CD14-positive monocyte (primary cell): ENCODE results near the gene KRTAP23-1. TPM values are rescaled to one million over a fixed set of nuclear protein-coding genes. Genes with fewer than 3 reads are reported as not detected.

ENCODE experiments used
- DNase-seq, 3 donors: peaks; one replicate each; pipeline ENCODE4 v3.0.0-alpha.2; 2011 to 2022
- H2AFZ ChIP-seq: 2 replicates; pipeline ENCODE4 v1.6.0; 2012; ENCODE audit warnings: mild to moderate bottlenecking, low read depth, low read length, inconsistent platforms; ENCODE audit not compliant: insufficient read depth, poor library complexity, severe bottlenecking
- H3K27ac ChIP-seq, 2 donors: 1 replicate in 1 of 2; 2 replicates in 1 of 2; pipeline ENCODE4 v1.5.1; 2012 to 2013; ENCODE audit warnings: low read length in 2 of 2, control low read depth in 1 of 2, inconsistent platforms in 1 of 2, low read depth in 1 of 2, mild to moderate bottlenecking in 1 of 2
- H3K27me3 ChIP-seq, 2 donors: one replicate each; pipeline versions ENCODE4 v1.6.0 to v1.6.1; 2011 to 2013; ENCODE audit warnings: low read length in 2 of 2; ENCODE audit not compliant: control insufficient read depth in 2 of 2, insufficient read depth in 2 of 2
- H3K36me3 ChIP-seq, 2 donors: replicated peaks in 1 of 2; 1 replicate in 1 of 2; 2 replicates in 1 of 2; pipeline versions ENCODE4 v1.5.1 to v1.6.1; 2012 to 2013; ENCODE audit warnings: low read length in 2 of 2, control low read depth in 1 of 2, inconsistent platforms in 1 of 2, mild to moderate bottlenecking in 1 of 2; ENCODE audit not compliant: insufficient read depth in 2 of 2, control insufficient read depth in 1 of 2
- H3K4me1 ChIP-seq, 2 donors: 1 replicate in 1 of 2; 2 replicates in 1 of 2; pipeline versions ENCODE4 v1.5.1 to v1.6.1; 2012 to 2013; ENCODE audit warnings: low read length in 2 of 2, control low read depth in 1 of 2, inconsistent platforms in 1 of 2, mild to moderate bottlenecking in 1 of 2, moderate library complexity in 1 of 2; ENCODE audit not compliant: insufficient read depth in 2 of 2, control insufficient read depth in 1 of 2
- H3K4me2 ChIP-seq: replicated peaks from 2 replicates; pipeline ENCODE3; 2012; ENCODE audit warnings: low read length, moderate library complexity, mild to moderate bottlenecking; ENCODE audit not compliant: poor library complexity, severe bottlenecking; ENCODE audit errors: extremely low read depth
- H3K4me3 ChIP-seq, 3 experiments: fragments of 200-600 bp in 1 of 3; sonication (generic) in 1 of 3; replicated peaks in 1 of 3; 1 replicate in 2 of 3; 2 replicates in 1 of 3; pipeline ENCODE4 v1.5.1; 2011 to 2013; ENCODE audit warnings: low read length in 3 of 3, mild to moderate bottlenecking in 3 of 3, control low read depth in 2 of 3, low read depth in 2 of 3, inconsistent platforms in 1 of 3, moderate library complexity in 1 of 3
- H3K79me2 ChIP-seq: 2 replicates; pipeline ENCODE4 v1.6.0; 2012; ENCODE audit warnings: mild to moderate bottlenecking, control low read depth, inconsistent platforms, low read length, moderate library complexity; ENCODE audit not compliant: insufficient read depth
- H3K9ac ChIP-seq: 2 replicates; pipeline ENCODE4 v1.6.0; 2017; ENCODE audit warnings: low read length, mild to moderate bottlenecking; ENCODE audit not compliant: insufficient read depth, poor library complexity, severe bottlenecking
- H3K9me3 ChIP-seq, 2 donors: replicated peaks in 1 of 2; 1 replicate in 1 of 2; 2 replicates in 1 of 2; pipeline versions ENCODE4 v1.5.1 to v1.6.1; 2012 to 2013; ENCODE audit warnings: low read length in 2 of 2, control low read depth in 1 of 2; ENCODE audit not compliant: control insufficient read depth in 1 of 2, insufficient read depth in 1 of 2
- H4K20me1 ChIP-seq: 2 replicates; pipeline ENCODE4 v1.6.0; 2012; ENCODE audit warnings: mild to moderate bottlenecking, low read length, control low read depth, moderate library complexity; ENCODE audit not compliant: insufficient read depth
- H3K27ac Mint-ChIP-seq, 7 donors: one replicate each; pipeline ENCODE4 v1.8.0; 2020; ENCODE audit warnings: mild to moderate bottlenecking in 7 of 7, mixed read lengths in 7 of 7, moderate library complexity in 6 of 7, inconsistent platforms in 2 of 7
- H3K27me3 Mint-ChIP-seq, 3 donors: one replicate each; pipeline ENCODE4 v1.8.0; 2021 to 2022; ENCODE audit warnings: low read depth in 3 of 3, mild to moderate bottlenecking in 3 of 3, mixed read lengths in 3 of 3, moderate library complexity in 3 of 3, inconsistent platforms in 1 of 3
- H3K36me3 Mint-ChIP-seq, 2 donors: one replicate each; pipeline ENCODE4 v1.8.0; 2020; ENCODE audit warnings: mixed read lengths in 2 of 2, inconsistent platforms in 1 of 2, mild to moderate bottlenecking in 1 of 2
- H3K4me1 Mint-ChIP-seq: one replicate; pipeline ENCODE4 v1.8.0; 2020; ENCODE audit warnings: mild to moderate bottlenecking, mixed read lengths
- H3K4me3 Mint-ChIP-seq, 2 donors: one replicate each; pipeline ENCODE4 v1.8.0; 2020; ENCODE audit warnings: mild to moderate bottlenecking in 2 of 2, mixed read lengths in 2 of 2, moderate library complexity in 1 of 2
- H3K9me3 Mint-ChIP-seq, 7 donors: one replicate each; pipeline ENCODE4 v1.8.0; 2020 to 2022; ENCODE audit warnings: mixed read lengths in 7 of 7, mild to moderate bottlenecking in 6 of 7, moderate library complexity in 6 of 7, inconsistent platforms in 2 of 7
- CTCF ChIP-seq: fragments of 200-600 bp; IDR thresholded peaks from one replicate; pipeline ENCODE4 v1.8.0; 2022; ENCODE audit warnings: antibody characterized with exemption, mild to moderate bottlenecking
- WGBS: methylation state at CpG from one replicate; pipeline ENCODE4 v1.1.5; 2013; ENCODE audit warnings: missing lambda C conversion rate; ENCODE audit not compliant: insufficient coverage; 5-methylcytosine and 5-hydroxymethylcytosine counted together
- intact Hi-C, 2 donors: fragments of 100-400 bp; cut with micrococcal nuclease; formaldehyde crosslinking; loops; one replicate each; pipeline versions ENCODE4 v1.15.0 to v1.15.1; 2023
- polyA plus RNA-seq, 3 donors: library from polyadenylated mRNA; depleted of rRNA in 1 of 3; unstranded in 2 of 3; stranded (reverse) in 1 of 3; fragments of 300-500 nt in 2 of 3; fragments of >200 nt in 1 of 3; fragmentation: Illumina TruSeq in 2 of 3; gene quantifications; 1 replicate in 2 of 3; 2 replicates in 1 of 3; pipeline ENCODE4 v1.2.3, GENCODE V29; 2012 to 2021

KRTAP23-1 gene
- polyA plus RNA-seq, 3 donors, result not detected

DNA sequence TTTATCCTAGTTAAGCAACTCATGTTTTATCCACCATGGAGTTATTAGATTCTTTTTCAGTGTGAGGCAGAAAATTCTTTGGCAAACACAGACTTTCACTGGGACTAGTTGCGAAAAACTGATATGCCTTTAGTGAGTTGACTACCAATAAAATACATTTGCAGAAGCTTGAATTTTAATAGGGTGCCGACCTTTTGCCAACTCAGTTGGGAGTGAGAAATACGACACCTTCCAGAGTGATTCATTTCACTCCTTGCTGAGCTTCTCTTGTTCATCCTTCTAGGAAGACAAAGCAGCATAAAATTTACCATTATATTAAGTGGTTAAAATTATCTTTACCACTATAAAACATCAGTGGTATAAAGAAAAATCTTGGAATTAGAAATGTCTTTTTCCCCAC, 1.2 kb upstream of the KRTAP23-1 start:
- H3K27me3 ChIP-seq, result no peaks in the 10 kb centered on the region
- intact Hi-C loops, result loop anchor here in 1 of 2 donors (10.0 kb wide), 1 partner anchor 735 kb away; no protein-coding TSS in a partner anchor
- no peaks in the 10 kb centered on the region for H3K36me3 ChIP-seq
- Mint-ChIP-seq H3K4me3 (no peak overlapping the region), H3K36me3 (no peaks in the 10 kb centered on the region), H3K27ac (no peak overlapping the region), H3K27me3 (peaks cover 0 to 3% (median 3%) of the 10 kb centered on the region in 3 donors), H3K9me3 (peaks cover 2 to 14% (median 9%) of the 10 kb centered on the region in 7 donors), H3K4me1 (no peaks in the 10 kb centered on the region)
- H3K4me1 ChIP-seq, result no peaks in the 10 kb centered on the region
- H3K4me2 ChIP-seq, result no peak overlapping the region
- no CpG with 5 or more reads among the region's 3 CpGs for WGBS
- DNase-seq, result no peak
- H3K9ac ChIP-seq, result no peak overlapping the region
- H3K27ac ChIP-seq, result no peak overlapping the region
- H3K9me3 ChIP-seq, result no peaks in the 10 kb centered on the region
- TF ChIP-seq CTCF, result no peak
- H3K4me3 ChIP-seq, result no peak overlapping the region
- H4K20me1 ChIP-seq, result no peaks in the 10 kb centered on the region
- H3K79me2 ChIP-seq, result no peaks in the 10 kb centered on the region
- H2AFZ ChIP-seq, result no peak overlapping the region

GRCh38 chr21:30345014-30345413, 3.4 kb downstream of the KRTAP23-1 start:
- Mint-ChIP-seq H3K27me3 (peaks cover 0 to 4% (median 1%) of the 10 kb centered on the region in 3 donors), H3K9me3 (peaks cover 2 to 14% (median 5%) of the 10 kb centered on the region in 7 donors), H3K4me1 (no peaks in the 10 kb centered on the region), H3K27ac (no peak overlapping the region), H3K4me3 (no peak overlapping the region), H3K36me3 (no peaks in the 10 kb centered on the region)
- no peaks in the 10 kb centered on the region for H4K20me1 ChIP-seq
- no peak overlapping the region for H3K27ac ChIP-seq
- H3K36me3 ChIP-seq, result no peaks in the 10 kb centered on the region
- WGBS, result no CpG with 5 or more reads among the region's 2 CpGs
- H3K9ac ChIP-seq, result no peak overlapping the region
- no peaks in the 10 kb centered on the region for H3K4me1 ChIP-seq
- H3K9me3 ChIP-seq, result peaks cover 0 to 3% of the 10 kb centered on the region in 2 donors
- TF ChIP-seq CTCF, result no peak
- H3K4me3 ChIP-seq, result no peak overlapping the region
- no peak overlapping the region for H2AFZ ChIP-seq
- intact Hi-C loops, result loop anchor here in 1 of 2 donors (10.0 kb wide), 1 partner anchor 740 kb away; no protein-coding TSS in a partner anchor
- no peaks in the 10 kb centered on the region for H3K79me2 ChIP-seq
- no peaks in the 10 kb centered on the region for H3K27me3 ChIP-seq
- no peak overlapping the region for H3K4me2 ChIP-seq
- DNase-seq, result no peak
